ENCODE data around the gene PPP2R3B.
"Not testable (repeated sequence)": the region's sequence is repeated elsewhere in the genome, so short reads cannot be mapped to it uniquely, and the experiment has no call there.

Gene PPP2R3B

GRCh38 chrX:405149-405548 is 18.4 kb upstream of the PPP2R3B start:
- DNase-seq (ENCODE audit: low spot score), result no peak

DNA sequence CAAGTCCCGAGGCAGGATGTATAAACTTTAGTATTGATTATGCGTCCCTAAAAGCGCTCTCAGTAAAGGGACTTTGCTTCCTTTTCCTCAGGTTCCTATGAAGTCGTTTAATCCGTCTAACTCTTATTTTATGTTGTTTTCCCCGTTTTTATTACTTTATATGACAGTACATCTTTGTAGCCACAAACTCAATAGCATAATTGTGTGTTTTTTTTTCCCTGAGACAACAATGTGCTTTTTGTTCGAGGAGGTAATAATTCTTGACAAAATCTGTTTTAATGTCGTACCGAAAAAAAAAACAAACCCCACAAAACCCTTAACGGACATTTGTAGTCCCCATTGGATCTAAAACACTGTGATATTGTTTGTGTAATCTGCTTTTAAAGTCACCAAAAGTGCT is 17.9 kb upstream of the PPP2R3B start:
- DNase-seq (ENCODE audit: low spot score), result no peak

GRCh38 chrX:402857-403256 is 16.1 kb upstream of the PPP2R3B start:
- no peak for DNase-seq (ENCODE audit: low spot score)

DNA sequence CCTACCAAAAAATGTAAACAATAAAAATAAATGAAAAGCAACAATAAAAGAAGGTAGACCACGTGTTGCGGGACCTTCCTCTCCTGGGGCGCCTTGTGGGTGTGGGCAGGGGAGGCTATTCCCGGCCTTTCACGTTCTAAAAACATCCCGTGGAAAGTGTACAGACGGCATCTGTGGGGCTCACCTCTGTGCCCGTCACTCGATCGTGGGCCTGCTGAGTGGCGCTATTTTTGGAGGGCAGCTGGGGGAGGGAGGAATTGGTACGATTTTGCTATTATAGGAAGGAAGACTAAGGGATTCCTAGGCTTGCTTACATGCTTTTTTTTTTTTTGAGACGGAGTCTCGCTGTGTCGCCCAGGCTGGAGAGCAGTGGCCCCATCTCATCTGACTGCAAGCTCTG is 13.6 kb upstream of the PPP2R3B start:
- no peak for DNase-seq (ENCODE audit: low spot score)

GRCh38 chrX:397575-397974 is 10.9 kb upstream of the PPP2R3B start:
- DNase-seq (ENCODE audit: low spot score), result no peak

GRCh38 chrX:394830-395229 is 8.1 kb upstream of the PPP2R3B start:
- no peak for DNase-seq (ENCODE audit: low spot score)

GRCh38 chrX:392575-392846 is 5.8 kb upstream of the PPP2R3B start:
- DNase-seq (ENCODE audit: low spot score), result no peak

GRCh38 chrX:391717-392574 is 5.2 kb upstream of the PPP2R3B start:
- no peak for DNase-seq (ENCODE audit: low spot score)

- no peak for DNase-seq (ENCODE audit: low spot score)
These were observed 3.8 kb upstream of the PPP2R3B start for GRCh38 chrX:390459-390858.

DNA sequence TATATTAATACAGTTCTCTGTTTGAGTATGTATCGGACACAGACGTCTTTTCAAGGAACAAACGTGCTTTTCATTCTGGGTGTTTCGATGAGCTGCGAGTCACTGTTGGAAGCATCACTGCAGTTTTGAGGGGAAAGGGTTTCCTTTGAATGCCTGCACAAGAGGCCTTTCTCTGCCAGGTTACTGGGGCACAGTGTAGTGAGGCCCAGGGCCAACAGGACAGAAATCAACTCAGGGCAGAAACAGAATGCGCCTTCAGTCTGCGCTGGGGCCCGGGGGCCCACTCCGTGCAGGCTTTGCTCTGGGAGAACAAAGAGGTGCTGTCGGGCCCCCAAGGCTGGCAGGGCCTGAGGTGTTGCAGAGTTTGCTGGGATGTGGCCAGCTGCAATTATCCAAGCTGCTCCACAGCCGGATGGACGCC is 2.3 kb upstream of the PPP2R3B start:
- DNase-seq (ENCODE audit: low spot score), result no peak

DNA sequence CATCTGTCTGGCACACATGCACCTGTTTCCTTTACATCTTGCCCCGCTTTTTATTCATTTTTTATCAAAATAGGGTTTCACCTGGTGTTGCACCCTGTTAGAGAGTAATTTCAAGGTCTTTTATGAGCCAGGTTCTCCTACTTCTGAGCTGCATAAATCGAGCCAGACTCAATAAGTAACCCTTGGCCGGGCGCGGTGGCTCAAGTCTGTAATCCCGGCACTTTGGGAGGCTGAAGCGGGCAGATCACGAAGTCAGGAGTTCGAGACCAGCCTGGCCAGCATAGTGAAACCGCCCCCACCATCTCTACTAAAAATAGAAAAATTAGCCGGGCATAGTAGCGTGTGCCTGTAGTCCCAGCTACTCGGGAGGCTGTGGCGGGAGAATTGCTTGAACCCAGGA is 1.0 kb upstream of the PPP2R3B start:
- DNase-seq (ENCODE audit: low spot score), result no peak

GRCh38 chrX:386239-386767 is 404 bp downstream of the PPP2R3B start:
- no peak for DNase-seq (ENCODE audit: low spot score)

- not testable (repeated sequence) for DNase-seq (ENCODE audit: low spot score)
These were observed 971 bp downstream of the PPP2R3B start for GRCh38 chrX:385736-386135.

DNA sequence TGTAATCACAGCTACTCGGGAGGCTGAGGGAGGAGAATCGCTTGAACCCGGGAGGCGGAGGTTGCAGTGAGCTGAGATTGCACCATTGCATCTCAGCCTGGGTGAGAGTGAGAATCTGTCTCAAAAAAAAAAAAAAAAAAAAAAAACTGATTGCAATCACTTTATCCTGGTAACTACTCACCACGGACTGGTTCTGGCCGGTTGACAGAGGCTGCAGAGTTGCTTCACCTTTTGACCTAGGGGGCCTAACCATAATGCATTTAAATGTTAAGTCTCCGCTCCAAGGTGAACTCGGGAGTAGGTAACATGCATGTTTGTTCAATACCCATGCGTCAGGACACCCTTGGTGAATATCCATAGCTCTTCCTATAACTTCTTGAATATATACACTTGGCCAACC is 1.8 kb downstream of the PPP2R3B start:
- DNase-seq (ENCODE audit: low spot score), result no peak

DNA sequence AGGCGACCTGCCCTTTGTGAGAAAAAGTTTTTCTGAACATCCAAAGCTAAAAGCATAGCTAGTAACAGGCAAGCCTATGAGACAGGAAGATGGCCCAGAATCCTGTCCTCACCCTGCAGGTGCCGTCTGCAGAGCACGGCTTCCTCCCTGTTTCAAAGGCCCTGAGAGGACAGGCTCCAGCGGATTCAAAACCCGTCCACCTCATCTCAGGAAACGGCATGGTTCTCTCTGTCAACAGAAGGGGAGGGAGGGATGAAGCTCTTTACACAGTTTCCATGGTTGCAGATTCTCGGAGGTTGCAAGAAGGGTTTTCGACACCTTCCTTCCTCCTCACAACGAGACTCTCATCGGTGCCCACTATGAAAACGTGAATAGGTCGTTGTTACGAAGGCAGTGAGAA is 8.3 kb downstream of the PPP2R3B start:
- no peak for DNase-seq (ENCODE audit: low spot score)

- DNase-seq (ENCODE audit: low spot score), result not testable (repeated sequence)
These were observed 10.5 kb downstream of the PPP2R3B start for GRCh38 chrX:376206-376605.

- DNase-seq (ENCODE audit: low spot score), result no peak
These were observed 11.3 kb downstream of the PPP2R3B start for GRCh38 chrX:375181-376036.

DNA sequence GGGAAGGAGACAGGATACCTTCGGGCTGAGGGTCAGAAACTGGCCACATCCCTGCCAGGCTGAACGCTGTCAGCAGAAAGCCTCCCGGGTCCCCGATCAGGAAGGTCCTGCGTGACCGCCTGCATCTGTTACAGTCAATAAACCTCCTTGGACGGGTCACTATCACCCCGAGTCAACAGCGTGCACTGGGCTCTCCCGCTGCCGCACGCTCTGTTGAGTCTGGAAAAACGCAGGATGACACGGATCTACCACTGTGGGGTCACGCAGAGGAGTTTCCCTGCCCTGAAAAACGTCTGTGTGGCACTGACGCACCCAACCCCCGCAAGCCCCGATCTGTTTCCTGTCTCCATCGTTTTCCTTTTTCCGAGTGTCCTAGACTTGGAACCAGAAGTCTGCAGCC is 12.1 kb downstream of the PPP2R3B start:
- DNase-seq (ENCODE audit: low spot score), result no peak

GRCh38 chrX:373641-374471 is 12.9 kb downstream of the PPP2R3B start:
- DNase-seq (ENCODE audit: low spot score), result no peak

GRCh38 chrX:372856-373640 is 13.7 kb downstream of the PPP2R3B start:
- no peak for DNase-seq (ENCODE audit: low spot score)

GRCh38 chrX:371907-372306 is 14.8 kb downstream of the PPP2R3B start:
- DNase-seq (ENCODE audit: low spot score), result no peak
